Naive thymus-derived CD8-positive, alpha-beta T cell (primary cell): Measurements from ENCODE around the gene TRPM4. TPM values are rescaled to one million over a fixed set of nuclear protein-coding genes. Genes with fewer than 3 reads are reported as not detected.
A peak's percentile ranks its signal among the peaks of the same experiment; 100 is the strongest.

Experiments used
- ATAC-seq, 2 donors: fragments of 150-1000 bp; cut with Tn5 transposase in 1 of 2; sonication (Bioruptor Pico), chemical (Tn5 transposase) in 1 of 2; 1 replicate in 1 of 2; 2 replicates in 1 of 2; pipeline ENCODE4 v1.10.0; 2021; ENCODE audit warnings: mild to moderate bottlenecking in 2 of 2, moderate library complexity in 2 of 2
- POLR2A ChIA-PET: fragments of 350-600 bp; sonication (Branson Sonifier 250); formaldehyde crosslinking; loops from one replicate; lab custom pipeline; 2021; ENCODE audit warnings: antibody characterized with exemption; lab: Charles Lee
- DNase-seq, 10 donors: peaks; one replicate each; pipeline versions ENCODE4 v3.0.0 to v3.0.0-alpha.2; 2020 to 2022
- H3K27ac Mint-ChIP-seq, 10 donors: one replicate each; pipeline ENCODE4 v1.8.0; 2020 to 2022; ENCODE audit warnings: mild to moderate bottlenecking in 10 of 10, mixed read lengths in 10 of 10, moderate library complexity in 4 of 10, inconsistent platforms in 1 of 10
- H3K27me3 Mint-ChIP-seq, 5 donors: one replicate each; pipeline ENCODE4 v1.8.0; 2021 to 2022; ENCODE audit warnings: mixed read lengths in 5 of 5
- H3K36me3 Mint-ChIP-seq, 3 donors: one replicate each; pipeline ENCODE4 v1.8.0; 2020 to 2022; ENCODE audit warnings: mixed read lengths in 3 of 3, mild to moderate bottlenecking in 2 of 3, inconsistent platforms in 1 of 3
- H3K4me1 Mint-ChIP-seq, 4 donors: one replicate each; pipeline ENCODE4 v1.8.0; 2021 to 2022; ENCODE audit warnings: mixed read lengths in 4 of 4
- H3K4me3 Mint-ChIP-seq, 10 donors: one replicate each; pipeline ENCODE4 v1.8.0; 2020 to 2022; ENCODE audit warnings: mild to moderate bottlenecking in 10 of 10, mixed read lengths in 10 of 10, moderate library complexity in 6 of 10, inconsistent platforms in 1 of 10
- H3K9me3 Mint-ChIP-seq, 9 donors: one replicate each; pipeline ENCODE4 v1.8.0; 2020 to 2022; ENCODE audit warnings: mixed read lengths in 9 of 9, mild to moderate bottlenecking in 3 of 9, inconsistent platforms in 1 of 9, moderate library complexity in 1 of 9
- polyA plus RNA-seq, 3 donors: library from polyadenylated mRNA; unstranded; fragments of 300-500 nt; fragmentation: Illumina TruSeq; gene quantifications; one replicate each; pipeline ENCODE4 v1.2.3, GENCODE V29; 2021
- total RNA-seq, 8 experiments: library from RNA in 2 of 8; stranded (reverse) in 2 of 8; gene quantifications; one replicate each; pipeline ENCODE4 v1.2.3 and lab custom pipeline; 2021 to 2026

Gene TRPM4
- total and polyA plus RNA-seq, 5 experiments from 2014 or later = not detected

- DNase-seq (no peak), ATAC-seq (no peak)
- POLR2A ChIA-PET = no interaction called here
- H3K27ac Mint-ChIP-seq = peak overlapping the region in 1 of 10 donors; percentile 68
- peaks cover 24 to 86% (median 59%) of the 10 kb centered on the region in 5 donors for H3K27me3 Mint-ChIP-seq
- H3K4me3 Mint-ChIP-seq = peak overlapping the region in 3 of 10 donors; percentile 15 to 48 (median 36)
- H3K4me1 Mint-ChIP-seq = peaks cover 21 to 42% (median 37%) of the 10 kb centered on the region in 4 donors
- peaks cover 0 to 8% (median 6%) of the 10 kb centered on the region in 3 donors for H3K36me3 Mint-ChIP-seq
- H3K9me3 Mint-ChIP-seq = peaks cover 0 to 14% (median 2%) of the 10 kb centered on the region in 9 donors
These were observed 4.3 kb upstream of the TRPM4 start for GRCh38 chr19:49153167-49153809.

GRCh38 chr19:49154279-49154678, 3.3 kb upstream of the TRPM4 start:
- peaks cover 0 to 14% (median 2%) of the 10 kb centered on the region in 9 donors for H3K9me3 Mint-ChIP-seq
- peak overlapping the region in 2 of 10 donors; percentile 24 to 60 for H3K4me3 Mint-ChIP-seq
- DNase-seq (no peak), ATAC-seq (no peak)
- peak overlapping the region in 2 of 10 donors; percentile 53 to 83 for H3K27ac Mint-ChIP-seq
- H3K4me1 Mint-ChIP-seq = peaks cover 18 to 36% (median 33%) of the 10 kb centered on the region in 4 donors
- H3K27me3 Mint-ChIP-seq = peaks cover 23 to 82% (median 57%) of the 10 kb centered on the region in 5 donors
- H3K36me3 Mint-ChIP-seq = peaks cover 0 to 9% (median 8%) of the 10 kb centered on the region in 3 donors
- POLR2A ChIA-PET = no interaction called here

- H3K27ac Mint-ChIP-seq = peak within 1 kb of the TSS in 3 of 10 donors; percentile 10 to 83 (median 53)
These were observed 2.4 kb upstream of the TRPM4 start, which contains the start of gene HRC for GRCh38 chr19:49155005-49155819. Gene HRC, minus strand, starts transcription at chr19:49155396. Its CDS starts 159 bp downstream, at chr19:49155237.

GRCh38 chr19:49155820-49156346, 1.7 kb upstream of the TRPM4 start:
- no peak for DNase-seq
- H3K36me3 Mint-ChIP-seq = peaks cover 0 to 9% (median 6%) of the 10 kb centered on the region in 3 donors
- POLR2A ChIA-PET = no interaction called here
- peak overlapping the region in 2 of 10 donors; percentile 20 to 22 for H3K4me3 Mint-ChIP-seq
- peaks cover 0 to 14% (median 0%) of the 10 kb centered on the region in 9 donors for H3K9me3 Mint-ChIP-seq
- ATAC-seq = no peak
- H3K4me1 Mint-ChIP-seq = peaks cover 17 to 26% (median 23%) of the 10 kb centered on the region in 4 donors
- peaks cover 32 to 93% (median 69%) of the 10 kb centered on the region in 5 donors for H3K27me3 Mint-ChIP-seq
- H3K27ac Mint-ChIP-seq = peak overlapping the region in 1 of 10 donors; percentile 10

More at GRCh38 chr19:49155005-49155819, 2.4 kb upstream of the TRPM4 start, which contains the start of gene HRC:
- Mint-ChIP-seq H3K36me3 (peaks cover 0 to 9% (median 8%) of the 10 kb centered on the region in 3 donors), H3K27me3 (peaks cover 28 to 86% (median 62%) of the 10 kb centered on the region in 5 donors), H3K4me1 (peaks cover 17 to 28% (median 25%) of the 10 kb centered on the region in 4 donors), H3K4me3 (peak within 1 kb of the TSS in 3 of 10 donors; percentile 21 to 60 (median 22)), H3K9me3 (peaks cover 0 to 14% (median under 1%) of the 10 kb centered on the region in 9 donors)
- ATAC-seq (no peak), DNase-seq (no peak)
- POLR2A ChIA-PET = no interaction called here

GRCh38 chr19:49160450-49161189, 3.0 kb downstream of the TRPM4 start:
- POLR2A ChIA-PET = interaction anchor here (0.7 kb wide), 3 partner anchors 24 to 166 kb away, joined by 3 to 4 read pairs (median 3); no protein-coding TSS in a partner anchor
- Mint-ChIP-seq H3K4me3 (peak overlapping the region in 1 of 10 donors; percentile 8), H3K4me1 (peaks cover 6 to 13% (median 9%) of the 10 kb centered on the region in 4 donors), H3K36me3 (peaks cover 0 to 6% (median 4%) of the 10 kb centered on the region in 3 donors), H3K9me3 (no peaks in the 10 kb centered on the region), H3K27me3 (peaks cover 19 to 53% (median 40%) of the 10 kb centered on the region in 5 donors), H3K27ac (peak overlapping the region in 1 of 10 donors; percentile 24)
- ATAC-seq = no peak
- DNase-seq = no peak

GRCh38 chr19:49161987-49162386, 4.4 kb downstream of the TRPM4 start:
- H3K4me1 Mint-ChIP-seq = peaks cover 4 to 13% (median 9%) of the 10 kb centered on the region in 4 donors
- H3K4me3 Mint-ChIP-seq = no peak overlapping the region
- DNase-seq (no peak), ATAC-seq (no peak)
- H3K27ac Mint-ChIP-seq = no peak overlapping the region
- peaks cover 0 to 6% (median 4%) of the 10 kb centered on the region in 3 donors for H3K36me3 Mint-ChIP-seq
- peaks cover 18 to 51% (median 39%) of the 10 kb centered on the region in 5 donors for H3K27me3 Mint-ChIP-seq
- POLR2A ChIA-PET = no interaction called here
- H3K9me3 Mint-ChIP-seq = no peaks in the 10 kb centered on the region

- POLR2A ChIA-PET = no interaction called here
- Mint-ChIP-seq H3K27me3 (peaks cover 6 to 37% (median 20%) of the 10 kb centered on the region in 5 donors), H3K4me3 (no peak overlapping the region), H3K9me3 (no peaks in the 10 kb centered on the region), H3K36me3 (no peaks in the 10 kb centered on the region), H3K4me1 (no peaks in the 10 kb centered on the region), H3K27ac (no peak overlapping the region)
- no peak for DNase-seq
- ATAC-seq = no peak
These were observed 7.6 kb downstream of the TRPM4 start for GRCh38 chr19:49165111-49165750.

- ATAC-seq = no peak
- Mint-ChIP-seq H3K9me3 (no peaks in the 10 kb centered on the region), H3K4me3 (no peak overlapping the region), H3K4me1 (no peaks in the 10 kb centered on the region), H3K27me3 (peaks cover 2 to 30% (median 13%) of the 10 kb centered on the region in 5 donors), H3K36me3 (no peaks in the 10 kb centered on the region), H3K27ac (no peak overlapping the region)
- no peak for DNase-seq
- POLR2A ChIA-PET = interaction anchor here (0.6 kb wide), 1 partner anchor 25 kb away, joined by 3 read pairs; no protein-coding TSS in a partner anchor
These were observed 8.3 kb downstream of the TRPM4 start for GRCh38 chr19:49165865-49166301.

- POLR2A ChIA-PET = no interaction called here
- DNase-seq = no peak
- Mint-ChIP-seq H3K27ac (no peak overlapping the region), H3K27me3 (peaks cover 0 to 25% (median 11%) of the 10 kb centered on the region in 5 donors), H3K4me1 (no peaks in the 10 kb centered on the region), H3K36me3 (no peaks in the 10 kb centered on the region), H3K4me3 (no peak overlapping the region), H3K9me3 (peaks cover 0 to 2% (median 0%) of the 10 kb centered on the region in 9 donors)
- ATAC-seq = no peak
These were observed 10.3 kb downstream of the TRPM4 start for GRCh38 chr19:49167857-49168409.

GRCh38 chr19:49168421-49168820, 10.8 kb downstream of the TRPM4 start:
- no peak for ATAC-seq
- no peaks in the 10 kb centered on the region for H3K4me1 Mint-ChIP-seq
- POLR2A ChIA-PET = no interaction called here

GRCh38 chr19:49173198-49173597, 15.6 kb downstream of the TRPM4 start:
- ATAC-seq (no peak), DNase-seq (no peak)
- Mint-ChIP-seq H3K9me3 (peaks cover 0 to 2% (median 0%) of the 10 kb centered on the region in 9 donors), H3K4me3 (no peak overlapping the region), H3K4me1 (peaks cover 0 to 4% (median 2%) of the 10 kb centered on the region in 4 donors), H3K27ac (no peak overlapping the region), H3K36me3 (no peaks in the 10 kb centered on the region), H3K27me3 (peaks cover 2 to 18% (median 3%) of the 10 kb centered on the region in 5 donors)
- POLR2A ChIA-PET = no interaction called here

More at GRCh38 chr19:49168421-49168820, 10.8 kb downstream of the TRPM4 start:
- Mint-ChIP-seq H3K27ac (no peak overlapping the region), H3K9me3 (peaks cover 0 to 2% (median 0%) of the 10 kb centered on the region in 9 donors), H3K36me3 (no peaks in the 10 kb centered on the region), H3K27me3 (peaks cover 0 to 25% (median 11%) of the 10 kb centered on the region in 5 donors), H3K4me3 (no peak overlapping the region)
- no peak for DNase-seq
